Coronary artery (tissue), 2 donors: Measurements from ENCODE around the gene CES4A.
"Not testable (repeated sequence)": the region's sequence is repeated elsewhere in the genome, so short reads cannot be mapped to it uniquely, and the experiment has no call there.

Experiments
- DNase-seq: peaks from one replicate; pipeline ENCODE4 v3.0.0-alpha.2; 2017; ENCODE audit warnings: low spot score
- H3K27ac ChIP-seq, 2 donors: fragments of 200-600 bp; sonication (generic); one replicate each; pipeline ENCODE4 v1.5.1; 2016 to 2019
- H3K4me3 ChIP-seq: fragments of 200-600 bp; sonication (generic); 2 replicates; pipeline ENCODE4 v1.5.1; 2016; ENCODE audit warnings: mild to moderate bottlenecking, moderate library complexity
- CTCF ChIP-seq: fragments of 200-600 bp; sonication (generic); IDR thresholded peaks from one replicate; pipeline ENCODE4 v1.5.1; 2019; ENCODE audit warnings: antibody characterized with exemption

The CES4A gene

DNA sequence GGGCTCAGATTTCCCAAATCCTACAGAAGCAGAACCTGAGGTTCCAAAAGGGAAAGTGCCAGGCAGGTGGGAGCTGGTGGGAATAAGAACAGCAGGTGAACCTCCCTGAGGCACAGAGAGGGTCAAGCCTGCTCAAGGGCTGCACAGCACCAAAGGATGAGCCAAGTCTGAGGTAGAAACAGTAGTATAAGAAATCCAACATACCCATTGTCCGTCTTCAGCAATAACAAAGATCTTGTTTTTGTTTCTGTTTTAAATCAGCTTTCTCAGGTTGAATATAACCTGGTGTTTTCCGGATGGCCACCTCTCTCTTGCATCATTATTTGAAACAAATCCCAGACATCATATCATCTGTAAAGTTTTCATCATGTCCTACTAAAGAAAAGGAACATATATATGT, 38.0 kb upstream of the CES4A start:
- TF ChIP-seq CTCF: no peak
- no peak for DNase-seq
- Histone ChIP-seq H3K27ac (no peak overlapping the region), H3K4me3 (no peak overlapping the region)

DNA sequence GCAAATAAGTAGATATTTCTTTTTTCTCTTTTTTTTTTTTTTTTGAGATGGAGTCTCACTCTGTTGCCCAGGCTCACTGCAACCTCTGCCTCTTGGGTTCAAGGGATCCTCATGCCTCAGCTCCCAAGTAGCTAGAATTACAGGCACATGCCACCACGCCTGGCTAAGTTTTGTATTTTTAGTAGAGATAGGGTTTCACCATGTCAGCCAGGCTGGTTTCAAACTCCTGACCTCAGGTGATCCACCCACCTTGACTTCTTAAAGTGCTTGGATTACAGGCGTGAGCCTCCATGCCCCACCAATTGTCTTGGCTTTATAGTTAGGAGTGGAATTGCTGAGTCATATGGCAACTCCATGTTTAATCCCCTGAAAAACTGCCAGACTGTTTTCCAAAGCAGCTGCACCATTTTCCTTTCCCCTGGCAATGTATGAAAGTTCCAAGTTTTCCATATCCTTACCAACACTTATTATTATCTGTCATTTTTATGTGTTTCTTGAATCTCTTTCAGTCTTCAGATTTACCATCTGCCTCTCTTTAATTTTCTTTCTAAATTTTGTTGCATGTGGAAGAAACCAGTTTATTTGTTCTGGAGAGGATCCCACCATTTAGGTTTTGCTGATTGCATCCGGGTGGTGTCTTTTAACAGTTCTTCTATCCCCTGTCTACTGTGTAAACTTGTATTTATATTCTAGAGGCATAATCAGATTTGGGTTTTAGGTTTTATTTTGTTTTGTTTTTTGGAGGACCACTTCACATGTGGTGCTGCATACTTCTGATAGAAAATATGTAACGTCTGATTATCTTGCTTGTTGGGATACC, 37.2 kb upstream of the CES4A start:
- Histone ChIP-seq H3K4me3 (no peak overlapping the region), H3K27ac (no peak overlapping the region)
- no peak for TF ChIP-seq CTCF
- no peak for DNase-seq

DNA sequence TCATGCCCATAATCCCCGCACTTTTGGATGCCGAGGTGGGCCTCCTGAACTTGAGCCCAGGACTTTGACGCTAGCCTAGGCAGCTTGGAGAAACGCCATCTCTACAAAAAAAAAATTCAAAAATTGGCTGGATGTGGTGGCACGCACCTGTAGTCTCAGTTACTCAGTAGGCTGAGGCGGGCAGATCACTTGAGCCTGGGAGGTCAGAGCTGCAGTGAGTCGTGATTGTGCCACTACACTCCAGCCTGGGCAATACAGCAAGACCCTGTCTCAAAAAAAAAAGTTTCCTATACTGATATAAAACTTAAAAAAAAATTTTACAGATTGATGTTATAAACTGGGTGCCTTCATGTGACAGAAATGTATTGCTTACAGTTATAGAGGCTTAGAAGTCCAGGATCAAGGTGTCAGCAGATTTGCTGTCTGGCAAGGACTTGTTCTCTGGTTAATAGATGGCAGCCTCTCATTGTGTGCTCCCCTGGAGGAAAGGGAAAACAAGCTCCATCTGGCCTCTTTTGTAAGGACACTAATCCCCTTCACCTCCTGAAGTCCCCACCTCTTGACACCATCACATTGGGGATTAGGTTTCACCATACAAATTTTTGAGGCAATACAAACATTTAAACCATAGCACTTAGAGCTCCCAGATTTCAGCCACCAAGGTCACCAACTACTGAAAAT, 35.8 kb upstream of the CES4A start:
- no peak for DNase-seq
- H3K4me3 ChIP-seq: no peak overlapping the region
- no peak overlapping the region for H3K27ac ChIP-seq
- TF ChIP-seq CTCF: no peak

DNA sequence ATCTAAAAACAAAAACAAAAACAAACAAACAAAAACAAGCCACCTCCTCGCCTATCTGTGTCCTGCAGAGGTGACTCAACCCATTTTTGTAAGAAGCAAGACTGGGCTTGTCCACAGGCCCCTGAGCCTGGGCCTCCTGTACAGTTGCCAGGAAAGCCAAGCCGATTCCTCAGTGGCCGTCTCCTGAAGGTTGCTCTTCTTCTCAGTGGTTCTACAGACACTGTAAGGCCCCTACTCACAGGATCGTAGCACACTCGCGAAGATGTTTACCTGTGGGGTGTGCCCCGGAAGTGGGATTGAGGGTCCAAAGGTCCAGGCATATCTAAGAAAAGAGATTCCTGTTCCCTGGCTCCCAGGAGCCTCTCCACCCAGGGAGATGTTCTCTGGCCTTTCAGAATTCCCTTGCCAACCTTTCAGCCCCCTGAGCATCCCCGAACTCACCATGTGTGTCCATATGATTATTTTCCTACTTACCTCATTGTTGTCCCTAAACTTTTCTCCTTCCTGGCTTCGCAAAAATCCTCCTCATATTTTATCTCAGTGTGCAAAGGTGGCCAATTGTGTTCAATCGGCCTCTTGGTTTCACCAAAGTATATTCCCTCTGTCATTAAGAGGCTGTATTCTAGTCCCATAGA, 34.8 kb upstream of the CES4A start:
- Histone ChIP-seq H3K27ac (no peak overlapping the region), H3K4me3 (no peak overlapping the region)
- no peak for TF ChIP-seq CTCF
- no peak for DNase-seq

- H3K4me3 ChIP-seq: no peak overlapping the region
- H3K27ac ChIP-seq: no peak overlapping the region
- TF ChIP-seq CTCF: peak; percentile 37
- DNase-seq: no peak
Observed at GRCh38 chr16:66954097-66954659, 34.2 kb upstream of the CES4A start.

GRCh38 chr16:66955363-66956153, 32.8 kb upstream of the CES4A start:
- H3K27ac ChIP-seq, DNase-seq, H3K4me3 ChIP-seq: not testable (repeated sequence)

- not testable (repeated sequence) for H3K27ac ChIP-seq, H3K4me3 ChIP-seq, DNase-seq
Observed at GRCh38 chr16:66956154-66956457, 32.3 kb upstream of the CES4A start.
